ENCODE results near the gene KRT33B.

GRCh38 chr17:41340494-41340893, 29.1 kb downstream of the KRT33B start:
- TF ChIP-seq CTCF (optimal IDR thresholded peaks at IDR 0.05 in 1 of 3, IDR thresholded peaks at IDR 0.05 in 1 of 3, conservative IDR thresholded peaks at IDR 0.05 in 1 of 3; ENCODE audit: extremely low read depth in 1 of 3, insufficient read depth in 2 of 3, low read length in 3 of 3) (no peak), EZH2 (IDR thresholded peaks at IDR 0.05; ENCODE audit: low read length) (no peak)
